ENCODE results near the gene JCAD. TPM values are rescaled to one million over a fixed set of nuclear protein-coding genes. Genes with fewer than 3 reads are reported as not detected.

The JCAD gene
- total RNA-seq, 1 experiment from 2014 or later = 0.77 TPM

DNA sequence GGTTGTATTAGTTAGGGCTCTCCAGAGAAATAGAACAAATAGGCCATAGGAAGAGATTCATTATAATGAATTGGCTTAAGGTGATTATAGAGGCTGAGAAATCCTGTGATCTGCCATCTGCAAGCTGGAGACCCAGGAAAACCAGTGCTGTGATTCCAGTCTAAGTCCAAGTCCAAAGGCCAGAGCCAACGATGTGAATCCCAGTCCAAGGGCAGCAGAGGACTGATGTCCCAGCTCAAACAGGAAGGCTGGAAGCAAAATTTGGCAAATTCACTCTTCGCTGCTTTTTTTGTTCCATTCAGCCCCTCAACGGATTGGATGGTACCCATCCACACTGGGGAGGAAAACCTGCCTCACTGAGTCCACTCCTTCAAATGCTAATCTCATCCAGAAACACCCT is 68.0 kb downstream of the JCAD start:
- Histone ChIP-seq H2AK5ac (ENCODE audit: insufficient read length, low read length) (no peak overlapping the region), H2BK120ac (ENCODE audit: low read depth, low read length, poor library complexity, severe bottlenecking) (no peak overlapping the region), H3K4me2 (ENCODE audit: insufficient read depth, insufficient read length, low read length) (no peak overlapping the region), H3K4me1 (ENCODE audit: insufficient read depth, low read length) (no peaks in the 10 kb centered on the region; the same call in 1 of the 2 replicates), H2BK5ac (ENCODE audit: insufficient read length, low read length) (no peak overlapping the region), H2AFZ (ENCODE audit: low read length) (no peak overlapping the region), H3K23ac (ENCODE audit: insufficient read length, low read depth, low read length) (no peak overlapping the region), H3K79me2 (ENCODE audit: insufficient read depth, low read length) (no peaks in the 10 kb centered on the region), H3K18ac (ENCODE audit: insufficient read length, low read depth, low read length) (no peak overlapping the region), H4K5ac (ENCODE audit: insufficient read length, low read depth, low read length) (no peak overlapping the region), H4K8ac (replicated peaks; ENCODE audit: insufficient read length, low read depth, low read length) (no peak overlapping the region), H3K56ac (ENCODE audit: insufficient read length, low read depth, low read length) (no peak overlapping the region), H3K79me1 (ENCODE audit: insufficient read depth, low read depth, low read length, poor library complexity, severe bottlenecking) (no peaks in the 10 kb centered on the region), H3K14ac (ENCODE audit: insufficient read depth, low read length) (no peak overlapping the region), H3K27me3 (ENCODE audit: insufficient read depth, low read length) (no peaks in the 10 kb centered on the region), H3K27ac (ENCODE audit: insufficient read length, low read depth, low read length) (no peak overlapping the region), H2BK12ac (ENCODE audit: insufficient read length, low read depth, low read length) (no peak overlapping the region), H3T11ph (ENCODE audit: low read length) (no peak overlapping the region), H2BK20ac (ENCODE audit: low read depth, low read length, poor library complexity, severe bottlenecking) (no peak overlapping the region), H3K4ac (ENCODE audit: low read depth, low read length) (no peak overlapping the region), H4K20me1 (ENCODE audit: control insufficient read depth, insufficient read depth, insufficient read length) (no peaks in the 10 kb centered on the region), H3K9ac (ENCODE audit: extremely low read depth, insufficient read length, low read length) (no peak overlapping the region), H4K91ac (ENCODE audit: insufficient read length, low read depth, low read length) (no peak overlapping the region), H2BK15ac (ENCODE audit: low read depth, low read length) (no peak overlapping the region), H3K23me2 (ENCODE audit: insufficient read length, low read depth, low read length, poor library complexity, severe bottlenecking) (no peaks in the 10 kb centered on the region), H3K9me3 (ENCODE audit: control insufficient read depth, low read depth, low read length) (no peaks in the 10 kb centered on the region)
- Mint-ChIP-seq H3K27me3 (ENCODE audit: low read depth) (peaks cover 3% of the 10 kb centered on the region), H3K27ac (no peak overlapping the region), H3K4me1 (peaks cover 0 to 3% of the 10 kb centered on the region in 2 experiments; a peak in 1 of 4 replicates), H3K4me3 (no peak overlapping the region), H3K9me3 (peaks cover 0 to 1% of the 10 kb centered on the region in 2 experiments; a peak in 1 of 5 replicates), H3K36me3 (ENCODE audit: insufficient read depth in 1 of 3, low read depth in 3 of 3) (no peaks in the 10 kb centered on the region)
- no peak for DNase-seq
- WGBS (ENCODE audit: extremely low coverage, insufficient read length, low lambda C conversion rate) = no CpG with 5 or more reads among the region's 3 CpGs
- TF ChIP-seq, protein P1, sequence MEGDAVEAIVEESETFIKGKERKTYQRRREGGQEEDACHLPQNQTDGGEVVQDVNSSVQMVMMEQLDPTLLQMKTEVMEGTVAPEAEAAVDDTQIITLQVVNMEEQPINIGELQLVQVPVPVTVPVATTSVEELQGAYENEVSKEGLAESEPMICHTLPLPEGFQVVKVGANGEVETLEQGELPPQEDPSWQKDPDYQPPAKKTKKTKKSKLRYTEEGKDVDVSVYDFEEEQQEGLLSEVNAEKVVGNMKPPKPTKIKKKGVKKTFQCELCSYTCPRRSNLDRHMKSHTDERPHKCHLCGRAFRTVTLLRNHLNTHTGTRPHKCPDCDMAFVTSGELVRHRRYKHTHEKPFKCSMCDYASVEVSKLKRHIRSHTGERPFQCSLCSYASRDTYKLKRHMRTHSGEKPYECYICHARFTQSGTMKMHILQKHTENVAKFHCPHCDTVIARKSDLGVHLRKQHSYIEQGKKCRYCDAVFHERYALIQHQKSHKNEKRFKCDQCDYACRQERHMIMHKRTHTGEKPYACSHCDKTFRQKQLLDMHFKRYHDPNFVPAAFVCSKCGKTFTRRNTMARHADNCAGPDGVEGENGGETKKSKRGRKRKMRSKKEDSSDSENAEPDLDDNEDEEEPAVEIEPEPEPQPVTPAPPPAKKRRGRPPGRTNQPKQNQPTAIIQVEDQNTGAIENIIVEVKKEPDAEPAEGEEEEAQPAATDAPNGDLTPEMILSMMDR (conservative IDR thresholded peaks at IDR 0.05) = no peak
